Measurements from ENCODE around the gene HPD. TPM values are rescaled to one million over a fixed set of nuclear protein-coding genes. Genes with fewer than 3 reads are reported as not detected.
"Not testable (repeated sequence)": the region's sequence is repeated elsewhere in the genome, so short reads cannot be mapped to it uniquely, and the experiment has no call there.

Gene HPD
- total RNA-seq: not detected in 2 replicates

DNA sequence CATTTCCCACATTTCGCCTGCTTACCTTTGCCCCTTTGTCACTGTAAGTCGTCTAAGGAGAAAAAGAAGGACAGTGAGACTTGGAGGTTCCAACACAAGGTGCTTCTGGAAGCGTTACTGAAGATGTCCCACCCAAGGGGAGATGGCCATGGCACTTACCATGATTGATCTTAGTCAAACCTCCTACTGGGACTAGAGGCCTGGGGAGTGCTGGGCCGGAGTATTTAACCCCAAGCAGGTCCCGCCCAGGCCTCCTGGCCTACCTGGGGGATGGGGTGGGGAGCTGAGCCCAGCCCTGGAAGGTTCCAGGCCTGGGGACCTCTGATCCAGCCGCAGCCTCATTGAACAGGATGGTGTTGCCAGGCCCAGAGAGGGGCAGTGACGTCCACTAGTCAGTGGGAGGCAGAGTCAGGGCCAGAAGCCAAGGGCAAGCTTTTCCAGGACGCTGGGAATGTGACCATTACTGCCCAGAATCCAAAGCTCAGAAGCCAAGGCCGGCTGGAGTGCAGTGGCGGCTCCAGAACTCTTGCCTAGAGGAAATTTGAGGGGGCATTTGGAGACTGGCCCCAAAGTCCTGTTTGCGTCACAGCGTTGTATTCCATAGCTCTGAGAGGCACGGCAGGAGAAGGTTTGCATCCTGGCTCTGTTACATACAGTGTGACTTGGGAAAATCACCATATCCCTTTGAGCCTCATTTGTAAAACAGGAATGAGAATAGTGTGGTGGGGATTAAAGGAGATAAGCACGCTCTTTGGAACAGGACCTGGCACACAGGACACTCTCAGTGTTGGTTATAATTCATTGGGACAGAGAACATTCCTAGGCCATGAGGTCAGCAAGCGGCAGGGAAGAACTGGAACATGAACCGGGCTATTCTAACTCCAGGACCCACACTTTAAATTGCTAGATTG lies at the start of gene HPD:
HPD (minus strand) TSS at position 198 of the 911 bp plus-strand sequence; CDS start at position 162, 36 bp downstream.
- peak; percentile 39 to 48 for DNase-seq (ENCODE audit: low read depth in 2 of 2)

- no peak for DNase-seq (ENCODE audit: low read depth in 2 of 2)
Measured at GRCh38 chr12:121905746-121906145, 47.1 kb upstream of the HPD start.

DNA sequence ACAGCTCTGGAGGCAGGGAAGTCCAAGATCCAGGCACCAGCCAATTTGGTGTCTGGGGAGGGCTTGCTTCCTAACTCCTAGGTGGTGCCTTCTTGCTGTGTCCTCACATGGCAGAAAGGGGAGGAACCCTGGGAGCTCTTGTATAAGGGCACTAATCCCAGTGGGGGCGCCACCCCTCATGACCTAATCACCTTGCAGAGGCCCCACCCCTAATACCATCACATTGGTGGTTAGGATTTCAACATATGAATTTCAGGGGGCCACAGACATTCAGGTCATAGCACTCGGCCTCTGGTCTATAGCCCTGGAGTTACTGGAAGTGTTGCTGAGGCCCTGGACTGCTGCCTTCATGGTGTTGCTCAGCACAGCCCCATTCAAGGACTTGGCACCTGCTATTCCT lies 44.5 kb upstream of the HPD start:
- no peak for DNase-seq (ENCODE audit: low read depth in 2 of 2)

DNA sequence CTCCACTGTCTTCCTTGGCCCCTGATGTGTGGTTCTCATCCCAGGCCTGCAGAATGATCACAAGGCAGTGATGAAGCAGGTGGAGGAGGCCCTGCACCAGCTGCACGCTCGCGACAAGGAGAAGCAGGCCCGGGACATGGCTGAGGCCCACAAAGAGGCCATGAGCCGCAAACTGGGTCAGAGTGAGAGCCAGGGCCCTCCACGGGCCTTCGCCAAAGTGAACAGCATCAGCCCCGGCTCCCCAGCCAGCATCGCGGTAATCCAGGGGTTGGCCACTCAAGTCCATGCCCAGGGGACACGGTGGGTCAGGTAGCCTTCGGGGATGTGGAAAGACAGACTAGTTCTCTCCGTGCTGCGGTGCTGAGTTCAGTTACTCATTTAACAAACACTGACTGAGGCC lies 40.9 kb upstream of the HPD start:
- no peak for DNase-seq (ENCODE audit: low read depth in 2 of 2)

DNA sequence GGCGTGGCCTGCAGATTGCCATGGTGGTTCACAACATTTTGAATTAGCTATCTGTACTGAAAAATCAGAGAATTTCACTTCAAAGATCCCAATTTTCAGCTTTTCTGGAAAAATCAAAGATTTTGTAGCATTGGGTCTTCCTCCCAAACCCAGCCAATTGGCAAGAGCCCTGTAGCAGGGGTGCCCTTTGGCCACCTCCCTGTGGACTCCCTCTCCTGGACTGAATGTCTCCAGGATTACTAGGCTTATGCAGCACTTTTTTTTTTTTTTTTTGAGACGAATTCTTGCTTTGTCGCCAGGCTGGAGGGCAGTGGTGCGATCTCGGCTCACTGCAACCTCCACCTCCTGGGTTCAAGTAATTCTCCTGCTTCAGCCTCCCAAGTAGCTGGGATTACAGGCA lies 39.6 kb upstream of the HPD start:
- no peak for DNase-seq (ENCODE audit: low read depth in 2 of 2)

GRCh38 chr12:121894633-121895032 lies 36.0 kb upstream of the HPD start:
- DNase-seq (ENCODE audit: low read depth in 2 of 2): peak; percentile 60 to 73

DNA sequence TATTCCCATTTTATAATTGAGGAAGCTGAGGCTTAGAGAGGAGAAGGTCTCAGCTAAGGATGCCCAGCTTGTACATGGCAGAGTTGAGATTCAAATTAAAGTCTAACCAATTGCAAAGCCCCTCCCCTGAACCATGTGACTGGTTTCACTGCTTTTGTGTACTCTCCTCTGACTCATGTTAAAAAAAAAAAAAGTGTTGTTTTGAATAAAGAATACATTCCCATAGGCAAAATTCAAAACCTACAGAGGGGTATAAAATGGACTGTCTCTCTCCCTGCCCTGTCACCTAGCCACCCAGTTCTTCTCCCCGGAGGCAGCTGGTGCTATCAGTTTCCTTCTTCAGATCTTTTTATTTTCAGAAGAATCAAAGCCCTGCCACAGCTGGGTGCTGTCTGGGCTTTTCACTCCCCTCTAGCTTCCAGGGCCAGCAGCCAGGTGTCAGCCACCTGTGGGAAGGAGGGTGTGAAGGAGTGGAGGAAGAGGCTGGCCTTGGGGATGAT lies 35.4 kb upstream of the HPD start:
- peak; percentile 69 to 77 for DNase-seq (ENCODE audit: low read depth in 2 of 2)

GRCh38 chr12:121892673-121893561 lies 34.3 kb upstream of the HPD start:
- DNase-seq (ENCODE audit: low read depth in 2 of 2): no peak

DNA sequence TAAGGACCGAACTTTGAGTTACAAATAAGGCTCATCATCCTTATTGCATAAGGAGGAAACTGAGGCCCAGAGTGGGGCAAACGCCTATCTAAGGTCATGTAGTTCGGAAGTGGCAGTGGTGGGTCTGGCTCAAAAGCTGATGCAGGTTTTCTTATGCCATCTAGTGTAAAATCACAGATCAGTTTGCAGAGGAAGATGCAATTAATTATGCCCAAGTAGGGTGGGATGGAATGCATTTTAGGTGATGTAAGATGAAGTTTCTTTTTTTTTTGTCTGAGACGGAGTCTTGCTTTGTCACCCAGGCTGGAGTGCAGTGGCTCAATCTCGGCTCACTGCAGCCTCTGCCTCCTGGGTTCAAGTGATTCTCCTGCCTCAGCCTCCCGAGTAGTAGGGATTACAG lies 31.0 kb upstream of the HPD start:
- DNase-seq (ENCODE audit: low read depth in 2 of 2): not testable (repeated sequence)

DNA sequence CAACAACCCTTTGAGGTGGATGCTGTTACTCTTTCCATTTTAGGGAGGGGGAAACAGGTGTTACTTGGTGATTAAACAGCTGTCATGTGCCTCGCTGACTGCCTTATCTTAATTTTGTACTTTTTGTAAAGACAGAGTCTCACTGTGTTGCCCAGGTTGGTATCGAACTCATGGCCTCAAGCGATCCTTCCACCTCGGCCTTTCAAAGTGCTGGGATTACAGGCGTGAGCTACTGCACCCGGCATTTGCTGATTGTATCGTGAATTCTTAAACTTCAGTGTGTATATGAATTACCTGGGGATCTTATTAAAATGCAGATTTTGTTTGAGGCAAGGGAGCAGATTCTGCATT lies 30.6 kb upstream of the HPD start:
- DNase-seq (ENCODE audit: low read depth in 2 of 2): no peak

- DNase-seq (ENCODE audit: low read depth in 2 of 2): peak; percentile 97 to 99
Measured at GRCh38 chr12:121888478-121889273, 30.0 kb upstream of the HPD start, which contains the start of gene PSMD9. TSS of gene PSMD9 (plus strand) at chr12:121888790. CDS start at chr12:121888857, 67 bp downstream.

GRCh38 chr12:121888083-121888477 lies 29.4 kb upstream of the HPD start:
- no peak for DNase-seq (ENCODE audit: low read depth in 2 of 2)

- peak in 1 of 2 donors; percentile 37 for DNase-seq (ENCODE audit: low read depth in 2 of 2)
Measured at GRCh38 chr12:121885129-121885528, 26.5 kb upstream of the HPD start.

DNA sequence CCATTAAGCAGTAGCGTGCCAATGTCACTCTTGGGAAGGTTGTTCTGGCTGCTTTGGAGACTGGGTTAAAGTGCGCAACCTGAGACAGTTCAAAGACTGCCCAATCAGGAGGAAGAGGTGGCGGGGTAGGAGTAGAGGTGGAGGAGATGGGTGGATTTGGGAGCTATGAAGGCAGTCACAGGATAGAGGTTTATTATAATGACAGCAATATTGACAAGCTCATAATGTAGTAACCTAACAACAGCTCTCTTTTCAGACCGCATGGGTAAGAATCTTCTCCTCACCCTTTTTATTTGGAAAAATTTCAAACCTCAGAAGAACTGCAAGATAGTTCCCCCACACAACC lies 24.6 kb upstream of the HPD start:
- no peak for DNase-seq (ENCODE audit: low read depth in 2 of 2)

DNA sequence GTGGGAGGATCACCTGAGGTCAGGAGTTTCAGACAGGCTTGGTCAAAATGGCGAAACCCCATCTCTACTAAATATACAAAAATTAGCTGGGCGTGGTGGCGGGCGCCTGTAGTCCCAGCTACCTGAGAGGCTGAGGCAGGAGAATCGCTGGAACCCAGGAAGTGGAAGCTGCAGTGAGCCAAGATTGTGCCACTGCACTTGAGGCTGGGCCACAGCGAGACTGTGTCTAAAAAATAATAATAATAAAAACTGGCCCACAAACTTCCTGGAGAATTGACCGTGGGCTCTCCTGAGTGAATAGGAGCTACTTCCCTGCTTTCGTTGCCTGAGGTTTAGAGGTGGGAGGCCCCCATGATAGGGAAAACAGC lies 17.4 kb upstream of the HPD start:
- not testable (repeated sequence) for DNase-seq (ENCODE audit: low read depth in 2 of 2)

DNA sequence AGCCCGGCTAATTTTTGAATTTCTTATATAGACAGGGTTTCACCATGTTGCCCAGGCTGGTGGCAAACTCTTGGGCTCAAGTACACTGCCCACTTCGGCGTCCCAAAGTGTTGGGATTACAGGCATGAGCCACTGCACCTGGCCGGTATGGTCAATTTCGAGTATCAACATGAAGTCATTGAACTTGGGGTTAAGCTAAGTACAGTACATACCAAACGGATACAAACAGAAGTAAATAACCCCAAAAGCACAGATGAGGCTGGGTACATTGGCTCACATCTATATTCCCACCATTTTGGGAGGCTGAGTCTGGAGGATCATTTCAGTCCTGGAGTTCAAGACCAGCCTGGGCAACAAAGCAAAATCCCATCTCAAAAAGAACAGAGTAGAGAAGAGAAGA lies 16.9 kb upstream of the HPD start:
- no peak for DNase-seq (ENCODE audit: low read depth in 2 of 2)

DNA sequence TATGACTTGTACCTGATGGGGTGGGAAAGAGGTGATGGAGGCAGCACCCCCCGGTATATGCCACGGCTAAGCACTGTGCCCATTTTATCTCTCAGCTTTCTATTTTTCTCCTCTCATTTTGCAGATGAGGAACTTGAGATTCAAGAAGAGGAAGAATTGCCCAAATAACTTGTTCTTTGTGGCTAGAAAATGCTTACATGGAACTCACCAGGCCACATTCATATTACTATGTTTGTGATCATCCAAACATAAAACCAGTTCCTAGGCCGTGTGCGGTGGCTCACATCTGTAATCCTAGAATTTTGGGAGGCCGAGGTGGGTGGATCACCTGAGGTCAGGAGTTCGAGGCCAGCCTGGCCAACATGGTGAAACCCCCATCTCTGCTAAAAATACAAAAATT lies 15.4 kb upstream of the HPD start:
- DNase-seq (ENCODE audit: low read depth in 2 of 2): no peak

- no peak for DNase-seq (ENCODE audit: low read depth in 2 of 2)
Measured at GRCh38 chr12:121873216-121873569, 14.5 kb upstream of the HPD start.

DNA sequence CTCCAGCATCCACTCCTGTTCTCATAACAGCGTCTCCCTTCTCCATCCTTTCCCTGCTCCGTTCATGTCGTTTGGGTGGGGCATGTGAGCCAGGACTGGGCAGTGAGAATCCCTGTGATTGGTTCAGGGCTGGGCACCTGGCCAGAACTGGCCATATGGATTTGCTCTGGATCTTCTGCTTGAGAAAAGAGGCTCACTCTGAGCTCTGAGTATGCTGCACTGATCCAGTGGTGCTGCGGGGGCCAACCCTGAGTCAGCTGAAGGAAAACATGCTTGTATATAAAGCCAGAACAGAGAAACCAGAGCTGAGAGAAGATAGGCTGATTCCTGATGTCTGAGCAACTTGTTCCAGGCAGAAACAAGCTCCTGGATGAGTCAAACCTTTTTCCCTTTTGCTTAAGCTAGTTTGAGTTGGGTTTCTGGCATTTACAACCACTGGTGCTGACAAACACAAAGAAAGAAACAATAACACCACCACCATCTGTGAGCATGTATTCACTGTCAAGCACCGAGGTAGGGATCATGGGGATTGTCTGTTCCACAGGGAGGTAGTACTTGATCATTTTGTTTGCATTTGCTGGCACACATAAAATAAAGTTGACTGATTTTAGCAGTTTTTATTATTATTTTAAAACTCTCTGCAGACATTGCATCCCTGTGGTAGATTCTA lies 14.0 kb upstream of the HPD start:
- DNase-seq (ENCODE audit: low read depth in 2 of 2): peak in 1 of 2 donors; percentile 59

- DNase-seq (ENCODE audit: low read depth in 2 of 2): no peak
Measured at GRCh38 chr12:121871467-121871866, 12.8 kb upstream of the HPD start.

- not testable (repeated sequence) for DNase-seq (ENCODE audit: low read depth in 2 of 2)
Measured at GRCh38 chr12:121869229-121869628, 10.6 kb upstream of the HPD start.

Data from lung microvascular endothelial cell (primary cell).